ENCODE measurements around the gene SCAMP1.
"Not testable (repeated sequence)": the region's sequence is repeated elsewhere in the genome, so short reads cannot be mapped to it uniquely, and the experiment has no call there.

SCAMP1 gene

GRCh38 chr5:78339617-78340436 lies 20.6 kb upstream of the SCAMP1 start:
- CTCF ChIA-PET: no interaction called here
- no peak for TF ChIP-seq CTCF (IDR thresholded peaks at IDR 0.05; ENCODE audit: control extremely low read depth, extremely low read depth, low read depth, missing control alignments)
- POLR2A ChIA-PET: no interaction called here
- no peak for DNase-seq (ENCODE audit: extremely low spot score)

GRCh38 chr5:78341440-78341839 lies 19.0 kb upstream of the SCAMP1 start:
- no peak for DNase-seq (ENCODE audit: extremely low spot score)
- CTCF ChIA-PET: interaction anchor here (0.8 to 2.3 kb wide), 4 partner anchors 10 to 68 kb away, joined by 3 to 7 read pairs (median 3); no protein-coding TSS in a partner anchor
- POLR2A ChIA-PET: no interaction called here
- no peak for TF ChIP-seq CTCF (IDR thresholded peaks at IDR 0.05; ENCODE audit: control extremely low read depth, extremely low read depth, low read depth, missing control alignments)

- TF ChIP-seq CTCF (IDR thresholded peaks at IDR 0.05; ENCODE audit: control extremely low read depth, extremely low read depth, low read depth, missing control alignments): no peak
- CTCF ChIA-PET: interaction anchor here (1.0 kb wide), 1 partner anchor 11 kb away, joined by 4 read pairs; no protein-coding TSS in a partner anchor
- DNase-seq (ENCODE audit: extremely low spot score): no peak
- POLR2A ChIA-PET: no interaction called here
Observed at GRCh38 chr5:78345485-78345884, 14.9 kb upstream of the SCAMP1 start.

GRCh38 chr5:78353520-78353919 lies 6.9 kb upstream of the SCAMP1 start:
- no peak for DNase-seq (ENCODE audit: extremely low spot score)
- no peak for TF ChIP-seq CTCF (IDR thresholded peaks at IDR 0.05; ENCODE audit: control extremely low read depth, extremely low read depth, low read depth, missing control alignments)
- POLR2A ChIA-PET: no interaction called here
- CTCF ChIA-PET: no interaction called here

- ChIA-PET CTCF (no interaction called here), POLR2A (no interaction called here)
- no peak for TF ChIP-seq CTCF (IDR thresholded peaks at IDR 0.05; ENCODE audit: control extremely low read depth, extremely low read depth, low read depth, missing control alignments)
- DNase-seq (ENCODE audit: extremely low spot score): no peak
Observed at GRCh38 chr5:78354066-78354670, 6.2 kb upstream of the SCAMP1 start.

- ChIA-PET POLR2A (no interaction called here), CTCF (no interaction called here)
- no peak for DNase-seq (ENCODE audit: extremely low spot score)
- TF ChIP-seq CTCF (IDR thresholded peaks at IDR 0.05; ENCODE audit: control extremely low read depth, extremely low read depth, low read depth, missing control alignments): no peak
Observed at GRCh38 chr5:78355561-78355960, 4.9 kb upstream of the SCAMP1 start.

GRCh38 chr5:78359455-78359830 lies 974 bp upstream of the SCAMP1 start:
- CTCF ChIA-PET: interaction anchor here (1.1 to 2.0 kb wide), 4 partner anchors 9 to 64 kb away, joined by 3 to 13 read pairs (median 4); partner anchors contain the start of gene AP3B1
- not testable (repeated sequence) for DNase-seq (ENCODE audit: extremely low spot score)
- POLR2A ChIA-PET: interaction anchor here (2.1 kb wide), 1 partner anchor 65 kb away, joined by 15 read pairs; the partner anchor contains the start of gene AP3B1

Data from GM10248 (cell line).